Ovary (tissue), 9 donors: ENCODE measurements around the gene OLFM1. TPM values are rescaled to one million over a fixed set of nuclear protein-coding genes. Genes with fewer than 3 reads are reported as not detected.

Experiments used
- DNase-seq, 5 donors: peaks; one replicate each; pipeline ENCODE4 v3.0.0-alpha.2; 2019 to 2020
- H3K27ac ChIP-seq, 2 donors: fragments of 200-600 bp; one replicate each; pipeline versions ENCODE4 v1.5.1 to v1.8.0; 2019 to 2022
- H3K27me3 ChIP-seq: fragments of 200-600 bp; one replicate; pipeline ENCODE4 v1.8.0; 2022
- H3K36me3 ChIP-seq: fragments of 200-600 bp; sonication (generic); one replicate; pipeline ENCODE4 v1.5.1; 2019
- H3K4me1 ChIP-seq: one replicate; pipeline ENCODE4 v1.8.1; 2013; ENCODE audit warnings: mild to moderate bottlenecking, moderate library complexity; ENCODE audit not compliant: insufficient read depth
- H3K4me3 ChIP-seq: fragments of 200-600 bp; sonication (generic); one replicate; pipeline ENCODE4 v1.5.1; 2017
- H3K9me3 ChIP-seq, 2 donors: fragments of 200-600 bp in 1 of 2; sonication (generic) in 1 of 2; one replicate each; pipeline versions ENCODE4 v1.5.1 to v1.8.1; 2013 to 2019; ENCODE audit warnings: mild to moderate bottlenecking in 1 of 2, moderate library complexity in 1 of 2
- EP300 ChIP-seq: sonication (generic); formaldehyde crosslinking; IDR thresholded peaks from one replicate; pipeline ENCODE4 v1.6.1; 2017; ENCODE audit warnings: antibody characterized with exemption
- POLR2A ChIP-seq: fragments of 450-650 bp; IDR thresholded peaks from one replicate; pipeline ENCODE4 v1.6.1; 2017; ENCODE audit warnings: antibody characterized with exemption, mild to moderate bottlenecking, moderate library complexity
- WGBS, 3 donors: extraction: QIAGEN DNeasy Blood & Tissue Kit in 1 of 3; methylation state at CpG; one replicate each; pipeline versions ENCODE4 v1.1.5 to v1.1.7; 2013 to 2017; 5-methylcytosine and 5-hydroxymethylcytosine counted together
- intact Hi-C, 4 donors: fragments of 100-400 bp; cut with DNase I; formaldehyde crosslinking; loops; one replicate each; pipeline versions ENCODE4 v1.11.0 to v1.15.1; 2022 to 2023
- polyA plus RNA-seq, 2 donors: library from polyadenylated mRNA; stranded (reverse); fragments of 200-250 nt in 1 of 2; fragments of 350-450 nt in 1 of 2; fragmentation: Illumina TruSeq in 1 of 2; extraction: RNeasy Lipid Tissue Mini Kit (QIAGEN cat#74804) in 1 of 2; gene quantifications; one replicate each; pipeline ENCODE4 v1.2.3, GENCODE V29; 2013 to 2014
- total RNA-seq, 7 donors: library from RNA; depleted of rRNA in 2 of 7; stranded (reverse); fragments of >200 nt in 2 of 7; fragmentation: NEBNext Ultra II Directional in 3 of 7; extraction: Animal tissue kit (Norgen Biotek cat#: 25700) in 3 of 7; gene quantifications; one replicate each; pipeline versions ENCODE4 v1.1.0 to v1.2.4, GENCODE V29; 2016 to 2023
- TF ChIP-seq, protein P1 (sequence below), 3 donors: fragments of 450-650 bp in 2 of 3; fragments of 200-600 bp in 1 of 3; IDR thresholded peaks; one replicate each; pipeline versions ENCODE4 v1.5.1 to v1.8.0; 2016 to 2022; ENCODE audit warnings: antibody characterized with exemption in 3 of 3, mild to moderate bottlenecking in 1 of 3
- donor health status: DM: no; HTN: no; CAD: no; lungs with moderate emphysema.
- donor health status: DM: no; HTN: no; CAD: no.
- donor health status: Bipolar disorder and iron deficiency.
- donor health status: DM: yes; HTN: yes; CAD: no.
- donor health status: DM: no; HTN: no; CAD: no.
- donor health status: DM: yes; HTN: yes; CAD: no.

Gene OLFM1
- total and polyA plus RNA-seq, 9 donors, result 6.5 to 40.0 (median 19.9) TPM

DNA sequence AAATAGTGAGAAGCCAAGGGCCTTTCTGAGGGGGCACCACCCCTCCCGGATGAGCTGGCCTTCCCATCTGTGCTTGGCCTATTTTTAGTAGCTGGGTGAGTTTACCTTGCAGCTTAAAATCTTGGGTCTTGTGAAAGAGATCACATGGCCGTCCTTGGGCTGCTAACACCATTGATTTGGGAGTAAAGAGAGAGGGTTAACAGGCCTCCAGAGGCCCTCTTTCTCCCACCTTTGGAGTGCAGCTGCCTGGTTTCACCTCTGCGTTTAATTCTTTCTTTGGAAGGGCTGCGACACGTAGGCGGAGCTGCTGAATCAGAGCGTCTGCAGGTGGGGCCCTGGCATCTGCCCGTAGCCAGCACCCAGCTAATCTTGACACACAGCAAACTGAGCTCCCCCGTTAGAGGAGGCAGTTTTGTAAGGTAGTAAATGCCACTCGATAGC lies 12.8 kb downstream of the OLFM1 start:
- Histone ChIP-seq H3K27me3 (no peaks in the 10 kb centered on the region), H3K36me3 (no peaks in the 10 kb centered on the region), H3K4me1 (no peaks in the 10 kb centered on the region), H3K27ac (no peak overlapping the region), H3K4me3 (no peak overlapping the region), H3K9me3 (no peaks in the 10 kb centered on the region)
- intact Hi-C loops, result no loop called here
- DNase-seq, result no peak
- TF ChIP-seq EP300 (no peak), POLR2A (no peak)
- WGBS, 3 donors, result 52 to 57% (median 53%) methylated on average over 10 of the region's 10 CpGs

DNA sequence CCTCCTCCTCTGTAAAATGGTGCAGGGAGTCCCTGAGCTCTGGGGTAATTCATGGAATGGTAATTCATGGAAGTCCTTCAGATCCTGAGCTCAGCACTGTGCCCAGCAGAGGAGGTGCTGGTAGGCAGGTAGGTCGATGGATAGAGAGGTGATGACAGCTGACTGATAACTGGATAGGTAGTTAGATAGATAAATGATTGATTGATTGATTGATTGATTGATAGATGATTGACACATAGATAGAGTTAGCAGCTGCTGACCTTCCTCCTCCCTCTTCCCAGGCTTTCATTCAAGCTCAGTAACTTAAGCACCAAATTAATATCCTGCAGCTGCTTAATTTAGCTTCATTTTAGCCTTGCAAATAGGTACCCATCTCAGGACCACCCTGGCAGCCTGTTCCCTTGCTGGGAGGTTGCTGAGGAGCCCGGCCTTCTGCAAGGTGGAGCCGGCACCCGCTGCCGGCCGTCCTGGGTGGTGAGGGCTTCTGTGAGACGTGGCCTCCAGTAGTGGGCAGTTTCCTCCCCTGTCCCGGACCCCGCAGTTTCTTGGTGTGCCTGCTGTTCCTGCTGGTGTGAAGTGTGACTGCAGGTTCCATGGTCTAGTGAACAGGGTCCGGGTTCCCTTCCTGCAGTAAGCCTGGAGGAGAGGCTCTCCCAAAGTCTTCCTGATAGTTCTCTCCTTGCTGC lies 13.4 kb downstream of the OLFM1 start:
- H3K27me3 ChIP-seq, result no peaks in the 10 kb centered on the region
- DNase-seq, result no peak
- TF ChIP-seq POLR2A (no peak), EP300 (no peak)
- TF ChIP-seq, protein P1, sequence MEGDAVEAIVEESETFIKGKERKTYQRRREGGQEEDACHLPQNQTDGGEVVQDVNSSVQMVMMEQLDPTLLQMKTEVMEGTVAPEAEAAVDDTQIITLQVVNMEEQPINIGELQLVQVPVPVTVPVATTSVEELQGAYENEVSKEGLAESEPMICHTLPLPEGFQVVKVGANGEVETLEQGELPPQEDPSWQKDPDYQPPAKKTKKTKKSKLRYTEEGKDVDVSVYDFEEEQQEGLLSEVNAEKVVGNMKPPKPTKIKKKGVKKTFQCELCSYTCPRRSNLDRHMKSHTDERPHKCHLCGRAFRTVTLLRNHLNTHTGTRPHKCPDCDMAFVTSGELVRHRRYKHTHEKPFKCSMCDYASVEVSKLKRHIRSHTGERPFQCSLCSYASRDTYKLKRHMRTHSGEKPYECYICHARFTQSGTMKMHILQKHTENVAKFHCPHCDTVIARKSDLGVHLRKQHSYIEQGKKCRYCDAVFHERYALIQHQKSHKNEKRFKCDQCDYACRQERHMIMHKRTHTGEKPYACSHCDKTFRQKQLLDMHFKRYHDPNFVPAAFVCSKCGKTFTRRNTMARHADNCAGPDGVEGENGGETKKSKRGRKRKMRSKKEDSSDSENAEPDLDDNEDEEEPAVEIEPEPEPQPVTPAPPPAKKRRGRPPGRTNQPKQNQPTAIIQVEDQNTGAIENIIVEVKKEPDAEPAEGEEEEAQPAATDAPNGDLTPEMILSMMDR (IDR thresholded peaks at IDR 0.05), result no peak
- intact Hi-C loops, result no loop called here
- no peaks in the 10 kb centered on the region for H3K9me3 ChIP-seq
- no peaks in the 10 kb centered on the region for H3K4me1 ChIP-seq
- H3K27ac ChIP-seq, result no peak overlapping the region
- WGBS, 3 donors, result 81 to 85% (median 83%) methylated on average over 10 of the region's 10 CpGs
- H3K36me3 ChIP-seq, result no peaks in the 10 kb centered on the region
- H3K4me3 ChIP-seq, result no peak overlapping the region

DNA sequence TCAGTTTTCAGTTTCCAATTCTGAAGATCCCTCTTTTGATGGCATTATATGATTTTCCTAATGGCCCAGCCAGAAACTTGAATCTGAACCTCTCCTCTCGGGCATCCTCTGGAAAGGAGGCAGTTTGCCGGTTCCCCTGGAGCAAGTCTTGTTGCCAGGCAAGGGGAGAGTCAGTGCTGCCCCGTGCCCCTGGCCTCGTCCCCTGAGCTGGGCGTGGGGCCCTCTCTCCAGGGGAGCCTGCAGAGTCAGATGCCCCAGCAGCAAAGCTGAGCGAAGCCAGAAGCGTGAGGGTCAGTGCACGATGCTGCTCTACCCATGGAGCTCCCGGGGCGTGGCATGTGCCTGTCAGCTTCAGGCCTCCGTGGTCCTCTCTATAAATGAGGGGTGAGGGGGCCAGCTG lies 14.0 kb downstream of the OLFM1 start:
- H3K27ac ChIP-seq, result no peak overlapping the region
- no peaks in the 10 kb centered on the region for H3K27me3 ChIP-seq
- DNase-seq, result no peak
- intact Hi-C loops, result no loop called here
- no peaks in the 10 kb centered on the region for H3K36me3 ChIP-seq
- H3K4me3 ChIP-seq, result no peak overlapping the region
- H3K4me1 ChIP-seq, result no peaks in the 10 kb centered on the region
- WGBS, 3 donors, result 87 to 91% (median 87%) methylated on average over 11 of the region's 11 CpGs
- no peak for TF ChIP-seq EP300
- no peak for TF ChIP-seq POLR2A
- TF ChIP-seq, protein P1 (IDR thresholded peaks at IDR 0.05), result no peak
- no peaks in the 10 kb centered on the region for H3K9me3 ChIP-seq

DNA sequence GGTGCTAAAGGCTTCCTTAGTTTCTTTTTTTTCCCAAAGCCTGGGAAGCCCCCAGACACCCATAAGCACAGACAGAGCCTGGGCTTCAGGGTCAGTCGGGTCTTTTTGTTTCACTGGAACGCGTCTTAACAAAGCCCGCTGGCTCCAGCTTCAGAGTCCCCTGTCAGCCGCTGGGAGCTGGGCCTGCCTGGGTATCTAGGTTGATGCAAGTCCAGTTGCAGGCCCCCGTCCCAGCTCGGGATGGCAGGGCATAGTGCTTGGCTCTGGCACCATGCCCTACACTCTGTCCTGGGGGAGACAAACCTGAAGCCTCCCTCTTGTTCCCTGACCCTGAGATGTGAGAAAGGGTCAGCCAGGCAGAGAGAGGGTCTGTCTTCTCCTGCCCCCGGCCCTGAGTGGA lies 14.5 kb downstream of the OLFM1 start:
- no peak for DNase-seq
- H3K9me3 ChIP-seq, result no peaks in the 10 kb centered on the region
- H3K36me3 ChIP-seq, result no peaks in the 10 kb centered on the region
- H3K4me3 ChIP-seq, result no peak overlapping the region
- no peaks in the 10 kb centered on the region for H3K4me1 ChIP-seq
- H3K27ac ChIP-seq, result no peak overlapping the region
- TF ChIP-seq POLR2A (no peak), EP300 (no peak)
- TF ChIP-seq, protein P1 (IDR thresholded peaks at IDR 0.05), result no peak
- WGBS, 3 donors, result 83 to 86% (median 84%) methylated on average over 8 of the region's 8 CpGs
- intact Hi-C loops, result no loop called here
- no peaks in the 10 kb centered on the region for H3K27me3 ChIP-seq

DNA sequence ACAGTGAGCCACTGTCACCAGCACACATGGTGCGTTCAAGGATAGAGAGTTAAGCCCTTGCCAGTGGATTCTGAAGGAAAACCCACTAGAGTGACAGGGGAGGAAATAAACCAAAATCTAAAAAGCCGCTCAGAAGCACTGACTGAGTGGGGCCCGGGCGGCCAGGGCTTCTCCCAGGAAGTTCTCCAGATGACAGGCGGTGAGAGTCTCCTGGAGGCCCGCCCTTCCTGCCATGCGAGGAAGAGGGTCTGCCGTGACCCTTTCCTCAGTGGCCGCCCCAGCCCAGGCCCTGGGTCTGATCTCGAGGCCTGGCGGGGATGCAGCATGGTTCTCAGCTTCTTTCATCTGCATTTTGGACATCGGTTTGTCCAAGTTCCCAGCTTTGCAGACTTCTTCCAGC lies 14.9 kb downstream of the OLFM1 start:
- Histone ChIP-seq H3K4me3 (no peak overlapping the region), H3K4me1 (no peaks in the 10 kb centered on the region), H3K27me3 (no peaks in the 10 kb centered on the region), H3K9me3 (no peaks in the 10 kb centered on the region), H3K36me3 (no peaks in the 10 kb centered on the region), H3K27ac (no peak overlapping the region)
- 89 to 92% (median 89%) methylated on average over 12 of the region's 12 CpGs for WGBS, 3 donors
- intact Hi-C loops, result no loop called here
- DNase-seq, result no peak
- no peak for TF ChIP-seq EP300
- TF ChIP-seq POLR2A, result no peak
- TF ChIP-seq, protein P1 (IDR thresholded peaks at IDR 0.05), result no peak
